ENCODE data around the gene NOL4L. TPM values are rescaled to one million over a fixed set of nuclear protein-coding genes. Genes with fewer than 3 reads are reported as not detected.

NOL4L gene
- total RNA-seq, 1 donor from 2014 or later, result 90.6 TPM

GRCh38 chr20:32517914-32518592 lies 67.1 kb downstream of the NOL4L start:
- Mint-ChIP-seq H3K27me3 (ENCODE audit: low read depth) (no peaks in the 10 kb centered on the region), H3K4me1 (peaks cover 24% of the 10 kb centered on the region), H3K9me3 (no peaks in the 10 kb centered on the region), H3K4me3 (no peak overlapping the region), H3K27ac (no peak overlapping the region), H3K36me3 (peaks cover 33% of the 10 kb centered on the region)
- no peak for TF ChIP-seq CTCF (IDR thresholded peaks at IDR 0.05; ENCODE audit: unreplicated experiment)
- no peak for DNase-seq (ENCODE audit: low spot score in 2 of 2, unreplicated experiment in 2 of 2)

- H3K27me3 Mint-ChIP-seq (ENCODE audit: low read depth), result no peaks in the 10 kb centered on the region
- no peak for TF ChIP-seq CTCF (IDR thresholded peaks at IDR 0.05; ENCODE audit: unreplicated experiment)
- H3K4me1 Mint-ChIP-seq, result peaks cover 22% of the 10 kb centered on the region
- H3K27ac Mint-ChIP-seq, result peak overlapping the region; percentile 9
- no peaks in the 10 kb centered on the region for H3K9me3 Mint-ChIP-seq
- no peak for DNase-seq (ENCODE audit: low spot score in 2 of 2, unreplicated experiment in 2 of 2)
- no peak overlapping the region for H3K4me3 Mint-ChIP-seq
- peaks cover 37% of the 10 kb centered on the region for H3K36me3 Mint-ChIP-seq
These were observed 67.6 kb downstream of the NOL4L start for GRCh38 chr20:32517518-32517873.

GRCh38 chr20:32516583-32517517 lies 68.3 kb downstream of the NOL4L start:
- Mint-ChIP-seq H3K4me3 (no peak overlapping the region), H3K9me3 (no peaks in the 10 kb centered on the region), H3K4me1 (peaks cover 22% of the 10 kb centered on the region), H3K36me3 (peaks cover 37% of the 10 kb centered on the region), H3K27ac (peak overlapping the region; percentile 12), H3K27me3 (ENCODE audit: low read depth) (no peaks in the 10 kb centered on the region)
- no peak for TF ChIP-seq CTCF (IDR thresholded peaks at IDR 0.05; ENCODE audit: unreplicated experiment)
- no peak for DNase-seq (ENCODE audit: low spot score in 2 of 2, unreplicated experiment in 2 of 2)

- DNase-seq (ENCODE audit: low spot score in 2 of 2, unreplicated experiment in 2 of 2), result no peak
- peaks cover 37% of the 10 kb centered on the region for H3K36me3 Mint-ChIP-seq
- H3K27ac Mint-ChIP-seq, result no peak overlapping the region
- H3K9me3 Mint-ChIP-seq, result no peaks in the 10 kb centered on the region
- H3K4me1 Mint-ChIP-seq, result peaks cover 30% of the 10 kb centered on the region
- TF ChIP-seq CTCF (IDR thresholded peaks at IDR 0.05; ENCODE audit: unreplicated experiment), result no peak
- no peak overlapping the region for H3K4me3 Mint-ChIP-seq
- no peaks in the 10 kb centered on the region for H3K27me3 Mint-ChIP-seq (ENCODE audit: low read depth)
These were observed 69.5 kb downstream of the NOL4L start for GRCh38 chr20:32515631-32516101.

GRCh38 chr20:32514760-32515159 lies 70.4 kb downstream of the NOL4L start:
- Mint-ChIP-seq H3K4me1 (peaks cover 39% of the 10 kb centered on the region), H3K27ac (no peak overlapping the region), H3K27me3 (ENCODE audit: low read depth) (no peaks in the 10 kb centered on the region), H3K9me3 (no peaks in the 10 kb centered on the region), H3K36me3 (peaks cover 35% of the 10 kb centered on the region), H3K4me3 (no peak overlapping the region)
- TF ChIP-seq CTCF (IDR thresholded peaks at IDR 0.05; ENCODE audit: unreplicated experiment), result no peak
- DNase-seq (ENCODE audit: low spot score in 2 of 2, unreplicated experiment in 2 of 2), result no peak
